SK-N-SH treated with all-trans-retinoic acid at 6 μM for 48 hours (cell line): Measurements from ENCODE around the gene ADH1B.
"Not testable (repeated sequence)": the region's sequence is repeated elsewhere in the genome, so short reads cannot be mapped to it uniquely, and the experiment has no call there.

Experiments used
- ATAC-seq: fragments of 200-7000 bp; cut with Tn5 transposase; 3 replicates; pipeline ENCODE4 v1.9.1; 2020; ENCODE audit warnings: mild to moderate bottlenecking, moderate library complexity
- ARNTL ChIP-seq: fragments of 450-650 bp; formaldehyde crosslinking; IDR thresholded peaks from 2 replicates; pipeline ENCODE4 v1.5.0; 2020; ENCODE audit warnings: low read depth, mild to moderate bottlenecking, moderate library complexity, borderline replicate concordance
- BACH2 ChIP-seq: fragments of 250-450 bp; sonication (Bioruptor Pico); IDR thresholded peaks from 2 replicates; pipeline ENCODE4 v1.9.0; 2021; ENCODE audit warnings: mild to moderate bottlenecking, borderline replicate concordance
- CSDC2 ChIP-seq: fragments of 250-450 bp; sonication (Bioruptor Pico); IDR thresholded peaks from 2 replicates; pipeline ENCODE4 v1.5.0; 2020; ENCODE audit warnings: mild to moderate bottlenecking, moderate library complexity
- CSRNP3 ChIP-seq: fragments of 250-450 bp; sonication (Bioruptor Pico); IDR thresholded peaks from 2 replicates; pipeline ENCODE4 v1.5.1; 2021; ENCODE audit warnings: mild to moderate bottlenecking, moderate library complexity
- ESRRG ChIP-seq: fragments of 250-450 bp; sonication (Bioruptor Pico); IDR thresholded peaks from 2 replicates; pipeline ENCODE4 v1.6.1; 2021; ENCODE audit warnings: mild to moderate bottlenecking
- GLIS3 ChIP-seq: fragments of 250-450 bp; sonication (Bioruptor Pico); IDR thresholded peaks from 2 replicates; pipeline ENCODE4 v1.5.0; 2020; ENCODE audit warnings: mild to moderate bottlenecking, moderate library complexity
- ISL1 ChIP-seq: fragments of 250-450 bp; sonication (Bioruptor Pico); IDR thresholded peaks from 2 replicates; pipeline ENCODE4 v2.1.2; 2022; ENCODE audit warnings: mild to moderate bottlenecking, moderate library complexity
- OSR1 ChIP-seq: fragments of 250-450 bp; sonication (Bioruptor Pico); IDR thresholded peaks from 2 replicates; pipeline ENCODE4 v1.8.0; 2022; ENCODE audit warnings: moderate library complexity, mild to moderate bottlenecking, inconsistent platforms
- PPARA ChIP-seq: fragments of 250-450 bp; sonication (Bioruptor Pico); IDR thresholded peaks from 2 replicates; pipeline ENCODE4 v1.5.0; 2020; ENCODE audit warnings: mild to moderate bottlenecking, borderline replicate concordance
- RARB ChIP-seq: fragments of 250-450 bp; sonication (Bioruptor Pico); IDR thresholded peaks from 2 replicates; pipeline ENCODE4 v1.8.0; 2021; ENCODE audit warnings: mild to moderate bottlenecking, moderate library complexity
- SNAI2 ChIP-seq: fragments of 250-450 bp; sonication (Bioruptor Pico); IDR thresholded peaks from 2 replicates; pipeline ENCODE4 v1.5.0; 2020; ENCODE audit warnings: mild to moderate bottlenecking, moderate library complexity
- TCF4 ChIP-seq: fragments of 250-450 bp; sonication (Bioruptor Pico); IDR thresholded peaks from 2 replicates; pipeline ENCODE4 v1.8.0; 2021; ENCODE audit warnings: mild to moderate bottlenecking, moderate library complexity, borderline replicate concordance
- TOX ChIP-seq: fragments of 250-450 bp; sonication (Bioruptor Pico); IDR thresholded peaks from 2 replicates; pipeline ENCODE4 v1.8.0; 2021; ENCODE audit warnings: mild to moderate bottlenecking, moderate library complexity, borderline replicate concordance
- ZC3H10 ChIP-seq: fragments of 250-450 bp; sonication (Bioruptor Pico); IDR thresholded peaks from 2 replicates; pipeline ENCODE4 v1.5.1; 2021; ENCODE audit warnings: mild to moderate bottlenecking, moderate library complexity
- ZFP3 ChIP-seq: fragments of 250-450 bp; sonication (Bioruptor Pico); IDR thresholded peaks from 2 replicates; pipeline ENCODE4 v1.5.0; 2020; ENCODE audit warnings: mild to moderate bottlenecking, moderate library complexity
- ZNF565 ChIP-seq: fragments of 450-650 bp; formaldehyde crosslinking; conservative IDR thresholded peaks from 2 replicates; pipeline ENCODE4 v1.5.0; 2020; ENCODE audit warnings: low read depth, mild to moderate bottlenecking, moderate library complexity
- ZNF70 ChIP-seq: fragments of 450-650 bp; formaldehyde crosslinking; IDR thresholded peaks from 2 replicates; pipeline ENCODE4 v1.5.0; 2020; ENCODE audit warnings: mild to moderate bottlenecking, moderate library complexity
- ZNF8 ChIP-seq: fragments of 450-650 bp; formaldehyde crosslinking; IDR thresholded peaks from 2 replicates; pipeline ENCODE4 v1.5.0; 2020; ENCODE audit warnings: mild to moderate bottlenecking, moderate library complexity
- TF ChIP-seq, protein P1 (sequence below): fragments of 250-450 bp; sonication (Bioruptor Pico); IDR thresholded peaks from 2 replicates; pipeline ENCODE4 v1.8.0; 2020; ENCODE audit warnings: mild to moderate bottlenecking, moderate library complexity, borderline replicate concordance
- TF ChIP-seq, protein P2 (sequence below): fragments of 250-450 bp; sonication (Bioruptor Pico); IDR thresholded peaks from 2 replicates; pipeline ENCODE4 v1.8.0; 2021; ENCODE audit warnings: low read depth, mild to moderate bottlenecking, moderate library complexity, borderline replicate concordance
- TF ChIP-seq, protein P3 (sequence below): fragments of 250-450 bp; sonication (Bioruptor Pico); IDR thresholded peaks from 2 replicates; pipeline ENCODE4 v1.5.0; 2020; ENCODE audit warnings: mild to moderate bottlenecking, moderate library complexity

ADH1B gene

DNA sequence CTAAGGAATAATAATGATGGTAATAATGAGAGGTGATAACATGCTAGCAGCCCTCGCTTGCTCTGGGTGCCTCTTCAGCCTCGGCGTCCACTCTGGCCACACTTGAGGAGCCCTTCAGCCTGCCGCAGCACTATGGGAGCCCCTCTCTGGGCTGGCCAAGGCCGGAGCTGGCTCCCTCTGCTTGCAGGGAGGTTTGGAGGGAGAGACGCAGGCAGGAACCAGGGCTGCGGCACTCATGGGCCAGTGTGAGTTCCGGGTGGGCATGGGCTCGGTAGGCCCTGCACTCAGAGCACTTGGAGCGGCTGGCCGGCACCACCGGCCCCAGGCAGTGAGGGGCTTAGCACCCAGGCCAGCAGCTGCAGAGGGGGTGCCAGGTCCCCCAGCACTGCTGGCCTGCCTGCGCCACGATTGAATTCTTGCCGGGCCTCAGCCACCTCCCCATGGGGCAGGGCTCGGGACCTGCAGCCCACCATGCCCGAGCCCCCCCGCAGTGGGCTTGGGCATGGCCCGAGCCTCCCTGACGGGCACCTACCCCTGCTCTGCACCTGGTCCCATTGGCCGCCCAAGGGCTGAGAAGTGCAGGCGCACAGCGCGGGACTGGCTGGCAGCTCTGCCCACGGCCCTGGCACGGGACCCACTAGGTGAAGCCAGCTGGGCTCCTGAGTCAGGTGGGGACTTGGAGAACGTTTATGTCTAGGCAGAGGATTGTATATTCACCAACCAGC lies 38.4 kb upstream of the ADH1B start:
- no peak for ATAC-seq
- no peak for TF ChIP-seq ESRRG (CRISPR knock-in tag)
- TF ChIP-seq TOX (CRISPR knock-in tag) = no peak
- no peak for TF ChIP-seq OSR1
- TF ChIP-seq, protein P1, sequence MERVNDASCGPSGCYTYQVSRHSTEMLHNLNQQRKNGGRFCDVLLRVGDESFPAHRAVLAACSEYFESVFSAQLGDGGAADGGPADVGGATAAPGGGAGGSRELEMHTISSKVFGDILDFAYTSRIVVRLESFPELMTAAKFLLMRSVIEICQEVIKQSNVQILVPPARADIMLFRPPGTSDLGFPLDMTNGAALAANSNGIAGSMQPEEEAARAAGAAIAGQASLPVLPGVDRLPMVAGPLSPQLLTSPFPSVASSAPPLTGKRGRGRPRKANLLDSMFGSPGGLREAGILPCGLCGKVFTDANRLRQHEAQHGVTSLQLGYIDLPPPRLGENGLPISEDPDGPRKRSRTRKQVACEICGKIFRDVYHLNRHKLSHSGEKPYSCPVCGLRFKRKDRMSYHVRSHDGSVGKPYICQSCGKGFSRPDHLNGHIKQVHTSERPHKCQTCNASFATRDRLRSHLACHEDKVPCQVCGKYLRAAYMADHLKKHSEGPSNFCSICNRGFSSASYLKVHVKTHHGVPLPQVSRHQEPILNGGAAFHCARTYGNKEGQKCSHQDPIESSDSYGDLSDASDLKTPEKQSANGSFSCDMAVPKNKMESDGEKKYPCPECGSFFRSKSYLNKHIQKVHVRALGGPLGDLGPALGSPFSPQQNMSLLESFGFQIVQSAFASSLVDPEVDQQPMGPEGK (CRISPR knock-in tag) = no peak
- TF ChIP-seq, protein P2, sequence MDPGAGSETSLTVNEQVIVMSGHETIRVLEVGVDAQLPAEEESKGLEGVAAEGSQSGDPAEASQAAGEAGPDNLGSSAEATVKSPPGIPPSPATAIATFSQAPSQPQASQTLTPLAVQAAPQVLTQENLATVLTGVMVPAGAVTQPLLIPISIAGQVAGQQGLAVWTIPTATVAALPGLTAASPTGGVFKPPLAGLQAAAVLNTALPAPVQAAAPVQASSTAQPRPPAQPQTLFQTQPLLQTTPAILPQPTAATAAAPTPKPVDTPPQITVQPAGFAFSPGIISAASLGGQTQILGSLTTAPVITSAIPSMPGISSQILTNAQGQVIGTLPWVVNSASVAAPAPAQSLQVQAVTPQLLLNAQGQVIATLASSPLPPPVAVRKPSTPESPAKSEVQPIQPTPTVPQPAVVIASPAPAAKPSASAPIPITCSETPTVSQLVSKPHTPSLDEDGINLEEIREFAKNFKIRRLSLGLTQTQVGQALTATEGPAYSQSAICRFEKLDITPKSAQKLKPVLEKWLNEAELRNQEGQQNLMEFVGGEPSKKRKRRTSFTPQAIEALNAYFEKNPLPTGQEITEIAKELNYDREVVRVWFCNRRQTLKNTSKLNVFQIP (CRISPR knock-in tag) = no peak
- no peak for TF ChIP-seq TCF4 (CRISPR knock-in tag)
- no peak for TF ChIP-seq ZNF8 (CRISPR knock-in tag)
- TF ChIP-seq, protein P3, sequence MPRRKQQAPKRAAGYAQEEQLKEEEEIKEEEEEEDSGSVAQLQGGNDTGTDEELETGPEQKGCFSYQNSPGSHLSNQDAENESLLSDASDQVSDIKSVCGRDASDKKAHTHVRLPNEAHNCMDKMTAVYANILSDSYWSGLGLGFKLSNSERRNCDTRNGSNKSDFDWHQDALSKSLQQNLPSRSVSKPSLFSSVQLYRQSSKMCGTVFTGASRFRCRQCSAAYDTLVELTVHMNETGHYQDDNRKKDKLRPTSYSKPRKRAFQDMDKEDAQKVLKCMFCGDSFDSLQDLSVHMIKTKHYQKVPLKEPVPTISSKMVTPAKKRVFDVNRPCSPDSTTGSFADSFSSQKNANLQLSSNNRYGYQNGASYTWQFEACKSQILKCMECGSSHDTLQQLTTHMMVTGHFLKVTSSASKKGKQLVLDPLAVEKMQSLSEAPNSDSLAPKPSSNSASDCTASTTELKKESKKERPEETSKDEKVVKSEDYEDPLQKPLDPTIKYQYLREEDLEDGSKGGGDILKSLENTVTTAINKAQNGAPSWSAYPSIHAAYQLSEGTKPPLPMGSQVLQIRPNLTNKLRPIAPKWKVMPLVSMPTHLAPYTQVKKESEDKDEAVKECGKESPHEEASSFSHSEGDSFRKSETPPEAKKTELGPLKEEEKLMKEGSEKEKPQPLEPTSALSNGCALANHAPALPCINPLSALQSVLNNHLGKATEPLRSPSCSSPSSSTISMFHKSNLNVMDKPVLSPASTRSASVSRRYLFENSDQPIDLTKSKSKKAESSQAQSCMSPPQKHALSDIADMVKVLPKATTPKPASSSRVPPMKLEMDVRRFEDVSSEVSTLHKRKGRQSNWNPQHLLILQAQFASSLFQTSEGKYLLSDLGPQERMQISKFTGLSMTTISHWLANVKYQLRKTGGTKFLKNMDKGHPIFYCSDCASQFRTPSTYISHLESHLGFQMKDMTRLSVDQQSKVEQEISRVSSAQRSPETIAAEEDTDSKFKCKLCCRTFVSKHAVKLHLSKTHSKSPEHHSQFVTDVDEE (CRISPR knock-in tag) = no peak
- TF ChIP-seq ZFP3 (CRISPR knock-in tag) = no peak
- no peak for TF ChIP-seq CSDC2 (CRISPR knock-in tag)
- TF ChIP-seq, all 23 proteins: peak for 0

GRCh38 chr4:99357948-99358347 lies 36.7 kb upstream of the ADH1B start:
- ATAC-seq = no peak
- TF ChIP-seq PPARA (no peak), GLIS3 (CRISPR knock-in tag) (no peak), ARNTL (CRISPR knock-in tag) (no peak), TOX (CRISPR knock-in tag) (no peak), RARB (CRISPR knock-in tag) (no peak), ISL1 (CRISPR knock-in tag) (no peak), SNAI2 (CRISPR knock-in tag) (no peak), ZNF565 (CRISPR knock-in tag) (no peak), ZC3H10 (CRISPR knock-in tag) (no peak), TCF4 (CRISPR knock-in tag) (no peak), OSR1 (no peak), BACH2 (CRISPR knock-in tag) (no peak), ZNF70 (no peak), CSRNP3 (CRISPR knock-in tag) (no peak)
- TF ChIP-seq, all 23 proteins: peak for 0

- TF ChIP-seq, protein P3 (CRISPR knock-in tag) = no peak
- no peak for TF ChIP-seq TCF4 (CRISPR knock-in tag)
- no peak for TF ChIP-seq ZNF70
- no peak for ATAC-seq
These were observed 35.8 kb upstream of the ADH1B start for GRCh38 chr4:99356992-99357391.

DNA sequence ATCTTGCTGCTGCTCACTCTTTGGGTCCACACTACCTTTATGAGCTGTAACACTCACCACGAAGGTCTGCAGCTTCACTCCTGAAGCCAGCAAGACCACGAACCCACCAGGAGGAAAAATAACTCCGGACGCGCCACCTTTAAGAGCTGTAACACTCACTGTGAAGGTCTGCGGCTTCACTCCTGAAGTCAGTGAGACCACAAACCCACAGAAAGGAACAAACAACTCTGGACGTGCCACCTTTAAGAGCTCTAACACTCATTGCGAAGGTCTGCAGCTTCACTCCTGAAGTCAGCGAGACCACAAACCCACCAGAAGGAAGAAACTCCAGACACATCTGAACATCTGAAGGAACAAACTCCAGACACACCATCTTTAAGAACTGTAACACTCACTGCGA lies 34.9 kb upstream of the ADH1B start:
- ATAC-seq = not testable (repeated sequence)
